Body of pancreas (tissue), 4 donors: ENCODE measurements around the gene SETD5. TPM values are rescaled to one million over a fixed set of nuclear protein-coding genes. Genes with fewer than 3 reads are reported as not detected.
A peak's percentile ranks its signal among the peaks of the same experiment; 100 is the strongest.

ENCODE experiments used
- ATAC-seq: fragments of 150-250 bp; one replicate; pipeline ENCODE4 v1.9.1; 2016
- DNase-seq, 4 donors: peaks; one replicate each; pipeline ENCODE4 v3.0.0-alpha.2; 2019
- H3K27ac ChIP-seq, 4 donors: fragments of 200-600 bp; sonication (generic); 1 replicate in 3 of 4; 2 replicates in 1 of 4; pipeline versions ENCODE4 v1.5.1 to v1.6.1; 2016 to 2019; ENCODE audit warnings: mild to moderate bottlenecking in 1 of 4, mixed read lengths in 1 of 4, moderate library complexity in 1 of 4
- H3K27me3 ChIP-seq, 2 donors: fragments of 200-600 bp; sonication (generic); one replicate each; pipeline ENCODE4 v1.6.0; 2016; ENCODE audit warnings: mild to moderate bottlenecking in 1 of 2
- H3K36me3 ChIP-seq, 2 donors: fragments of 200-600 bp; sonication (generic); replicated peaks in 1 of 2; 2 replicates each; pipeline ENCODE4 v1.5.1; 2016; ENCODE audit warnings: low read depth in 2 of 2; ENCODE audit not compliant: insufficient read depth in 1 of 2
- H3K4me1 ChIP-seq: fragments of 200-600 bp; sonication (generic); one replicate; pipeline ENCODE4 v1.6.0; 2016
- H3K4me3 ChIP-seq, 2 donors: fragments of 200-600 bp; sonication (generic); 1 replicate in 1 of 2; 2 replicates in 1 of 2; pipeline ENCODE4 v1.5.1; 2016 to 2019
- H3K9me3 ChIP-seq, 3 donors: fragments of 200-600 bp; sonication (generic); 1 replicate in 2 of 3; 2 replicates in 1 of 3; pipeline ENCODE4 v1.5.1; 2016
- POLR2A ChIP-seq, 3 donors: fragments of 450-650 bp; IDR thresholded peaks; one replicate each; pipeline ENCODE4 v1.6.1; 2016; ENCODE audit warnings: antibody characterized with exemption in 3 of 3, mild to moderate bottlenecking in 2 of 3
- WGBS, 2 donors: methylation state at CpG; one replicate each; pipeline ENCODE4 v1.1.5; 2017; 5-methylcytosine and 5-hydroxymethylcytosine counted together
- intact Hi-C: fragments of 100-400 bp; cut with DNase I; formaldehyde crosslinking; loops from one replicate; pipeline ENCODE4 v1.15.1; 2023
- total RNA-seq, 2 donors: library from RNA; depleted of rRNA; stranded (reverse); fragments of >200 nt; gene quantifications; one replicate each; pipeline ENCODE4 v1.1.0, GENCODE V29; 2016
- TF ChIP-seq, protein P1 (sequence below), 7 experiments: fragments of 450-650 bp in 4 of 7; fragments of 200-600 bp in 3 of 7; sonication (generic) in 3 of 7; IDR thresholded peaks; one replicate each; pipeline ENCODE4 v1.5.1; 2016 to 2019; ENCODE audit warnings: antibody characterized with exemption in 7 of 7

The SETD5 gene
- total RNA-seq, 2 donors from 2014 or later: 64.3 to 102 TPM

DNA sequence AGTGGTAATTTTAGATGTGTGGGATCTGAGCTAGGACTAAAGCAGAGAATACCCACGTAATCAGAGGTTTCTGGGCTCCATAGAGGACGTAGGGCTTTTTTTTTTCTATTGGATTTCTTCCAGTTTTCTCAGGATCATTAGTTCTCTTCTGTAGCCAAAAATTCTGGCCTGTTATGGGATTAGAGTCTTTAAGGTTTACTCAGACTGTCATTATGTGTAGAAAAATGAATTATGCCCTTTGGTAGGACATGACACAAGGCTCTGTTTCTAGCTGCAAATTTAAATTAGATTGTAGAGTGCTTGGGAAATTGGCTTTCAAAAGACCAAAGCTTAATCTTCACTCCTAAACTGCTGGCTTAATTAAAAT is 1.9 kb downstream of the SETD5 start:
- H3K27ac ChIP-seq: peak overlapping the region in 3 of 4 donors; percentile 96 to 99 (median 99)
- no peaks in the 10 kb centered on the region for H3K27me3 ChIP-seq
- WGBS, 2 donors: 0 to 1% methylated on average over 2 of the region's 2 CpGs
- no peak for DNase-seq
- no peak for ATAC-seq
- TF ChIP-seq, protein P1, sequence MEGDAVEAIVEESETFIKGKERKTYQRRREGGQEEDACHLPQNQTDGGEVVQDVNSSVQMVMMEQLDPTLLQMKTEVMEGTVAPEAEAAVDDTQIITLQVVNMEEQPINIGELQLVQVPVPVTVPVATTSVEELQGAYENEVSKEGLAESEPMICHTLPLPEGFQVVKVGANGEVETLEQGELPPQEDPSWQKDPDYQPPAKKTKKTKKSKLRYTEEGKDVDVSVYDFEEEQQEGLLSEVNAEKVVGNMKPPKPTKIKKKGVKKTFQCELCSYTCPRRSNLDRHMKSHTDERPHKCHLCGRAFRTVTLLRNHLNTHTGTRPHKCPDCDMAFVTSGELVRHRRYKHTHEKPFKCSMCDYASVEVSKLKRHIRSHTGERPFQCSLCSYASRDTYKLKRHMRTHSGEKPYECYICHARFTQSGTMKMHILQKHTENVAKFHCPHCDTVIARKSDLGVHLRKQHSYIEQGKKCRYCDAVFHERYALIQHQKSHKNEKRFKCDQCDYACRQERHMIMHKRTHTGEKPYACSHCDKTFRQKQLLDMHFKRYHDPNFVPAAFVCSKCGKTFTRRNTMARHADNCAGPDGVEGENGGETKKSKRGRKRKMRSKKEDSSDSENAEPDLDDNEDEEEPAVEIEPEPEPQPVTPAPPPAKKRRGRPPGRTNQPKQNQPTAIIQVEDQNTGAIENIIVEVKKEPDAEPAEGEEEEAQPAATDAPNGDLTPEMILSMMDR (IDR thresholded peaks at IDR 0.05): no peak
- no peak for TF ChIP-seq POLR2A (IDR thresholded peaks at IDR 0.05)
- H3K36me3 ChIP-seq: no peaks in the 10 kb centered on the region
- peaks cover 67% of the 10 kb centered on the region for H3K4me1 ChIP-seq
- no peaks in the 10 kb centered on the region for H3K9me3 ChIP-seq
- intact Hi-C loops: no loop called here
- H3K4me3 ChIP-seq: peak overlapping the region in 1 of 2 donors; percentile 71

DNA sequence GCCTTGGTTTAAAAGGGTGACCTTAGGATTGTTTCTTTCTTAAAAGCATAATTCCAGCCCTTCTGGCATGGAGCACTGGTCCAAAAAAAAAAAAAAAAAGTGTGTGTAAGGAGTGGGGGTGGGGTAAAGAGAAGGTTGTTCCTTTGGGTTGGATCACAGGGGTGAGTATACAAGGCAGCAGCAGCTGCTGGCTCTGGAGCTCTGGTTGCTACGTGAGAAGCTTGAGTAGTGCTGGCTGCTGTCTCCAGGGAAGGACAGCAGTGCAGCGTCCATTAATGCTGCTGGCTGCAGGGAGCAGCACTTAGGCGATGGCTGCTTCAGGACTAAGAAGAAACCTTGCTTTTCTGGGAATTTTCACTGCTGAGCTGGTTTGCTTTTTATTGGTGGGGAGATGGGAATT is 2.3 kb downstream of the SETD5 start:
- peaks cover 67% of the 10 kb centered on the region for H3K4me1 ChIP-seq
- no peak for ATAC-seq
- 0% methylated on average over 3 of the region's 3 CpGs for WGBS, 2 donors

DNA sequence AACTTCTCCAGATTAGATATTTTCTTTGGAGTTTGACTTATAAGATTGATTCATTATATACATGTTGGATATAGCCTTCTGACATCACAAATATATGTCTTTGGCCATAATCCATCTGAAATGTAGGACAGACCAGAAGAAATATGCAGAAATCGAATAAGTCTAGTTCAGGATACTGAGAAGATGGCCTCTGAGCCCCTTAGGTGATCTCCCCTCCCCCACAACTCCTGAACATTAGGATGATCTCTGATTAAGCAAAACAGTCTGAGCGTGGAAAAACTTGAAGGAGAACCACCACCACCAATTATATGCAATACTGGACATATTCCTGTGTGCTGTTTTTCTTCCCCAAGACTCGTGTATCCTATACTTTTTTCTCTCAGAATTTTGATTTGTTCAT is 3.2 kb downstream of the SETD5 start:
- Histone ChIP-seq H3K27ac (peak overlapping the region; percentile 28 to 99 (median 66)), H3K27me3 (no peaks in the 10 kb centered on the region), H3K36me3 (no peaks in the 10 kb centered on the region), H3K4me1 (peaks cover 67% of the 10 kb centered on the region), H3K9me3 (no peaks in the 10 kb centered on the region), H3K4me3 (no peak overlapping the region)
- ATAC-seq: no peak
- WGBS, 2 donors: 18 to 26% methylated on average over 3 of the region's 3 CpGs
- no peak for DNase-seq
- TF ChIP-seq, protein P1 (IDR thresholded peaks at IDR 0.05): no peak
- no peak for TF ChIP-seq POLR2A (IDR thresholded peaks at IDR 0.05)
- intact Hi-C loops: no loop called here

More for the DNA sequence above, 2.3 kb downstream of the SETD5 start:
- intact Hi-C loops: no loop called here
- H3K27me3 ChIP-seq: no peaks in the 10 kb centered on the region
- TF ChIP-seq, protein P1 (IDR thresholded peaks at IDR 0.05): peak in 2 of 7 experiments; percentile 7 to 8
- peak in 2 of 3 donors; percentile 51 to 55 for TF ChIP-seq POLR2A (IDR thresholded peaks at IDR 0.05)
- H3K4me3 ChIP-seq: no peak overlapping the region
- H3K9me3 ChIP-seq: no peaks in the 10 kb centered on the region
- DNase-seq: peak; percentile 72 to 90 (median 86)
- H3K27ac ChIP-seq: peak overlapping the region in 3 of 4 donors; percentile 96 to 99 (median 99)
- H3K36me3 ChIP-seq: no peaks in the 10 kb centered on the region

DNA sequence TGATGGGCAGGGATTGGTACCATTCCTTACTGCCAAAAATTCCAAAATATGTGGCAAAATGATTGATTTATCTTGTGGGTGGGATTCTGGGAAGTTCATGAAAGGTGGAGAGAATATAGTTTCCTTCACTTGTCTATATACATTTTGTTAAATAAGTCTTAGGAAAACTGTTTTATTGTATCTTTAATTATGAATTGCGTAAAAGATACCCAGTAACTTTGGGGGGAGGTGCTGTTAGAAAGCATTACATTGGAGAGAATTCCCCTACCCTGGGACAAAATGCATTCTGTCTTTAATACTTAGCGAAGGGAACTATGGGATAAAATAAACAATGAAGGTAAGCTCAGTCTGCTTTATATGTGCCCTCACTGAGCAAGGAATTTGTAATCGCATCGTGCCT is 4.6 kb downstream of the SETD5 start:
- ATAC-seq (no peak), DNase-seq (no peak)
- 20% methylated on average over 4 of the region's 4 CpGs for WGBS, 2 donors
- Histone ChIP-seq H3K9me3 (no peaks in the 10 kb centered on the region), H3K4me3 (no peak overlapping the region), H3K4me1 (peaks cover 71% of the 10 kb centered on the region), H3K36me3 (no peaks in the 10 kb centered on the region), H3K27me3 (no peaks in the 10 kb centered on the region), H3K27ac (peak overlapping the region; percentile 7 to 99 (median 56))
- intact Hi-C loops: no loop called here
- no peak for TF ChIP-seq POLR2A (IDR thresholded peaks at IDR 0.05)
- TF ChIP-seq, protein P1 (IDR thresholded peaks at IDR 0.05): no peak
